ENCODE results near the gene HOXD3. TPM values are rescaled to one million over a fixed set of nuclear protein-coding genes. Genes with fewer than 3 reads are reported as not detected.

Gene HOXD3
- total RNA-seq, 4 donors from 2014 or later, result 0.86 to 2.1 (median 1.4) TPM

DNA sequence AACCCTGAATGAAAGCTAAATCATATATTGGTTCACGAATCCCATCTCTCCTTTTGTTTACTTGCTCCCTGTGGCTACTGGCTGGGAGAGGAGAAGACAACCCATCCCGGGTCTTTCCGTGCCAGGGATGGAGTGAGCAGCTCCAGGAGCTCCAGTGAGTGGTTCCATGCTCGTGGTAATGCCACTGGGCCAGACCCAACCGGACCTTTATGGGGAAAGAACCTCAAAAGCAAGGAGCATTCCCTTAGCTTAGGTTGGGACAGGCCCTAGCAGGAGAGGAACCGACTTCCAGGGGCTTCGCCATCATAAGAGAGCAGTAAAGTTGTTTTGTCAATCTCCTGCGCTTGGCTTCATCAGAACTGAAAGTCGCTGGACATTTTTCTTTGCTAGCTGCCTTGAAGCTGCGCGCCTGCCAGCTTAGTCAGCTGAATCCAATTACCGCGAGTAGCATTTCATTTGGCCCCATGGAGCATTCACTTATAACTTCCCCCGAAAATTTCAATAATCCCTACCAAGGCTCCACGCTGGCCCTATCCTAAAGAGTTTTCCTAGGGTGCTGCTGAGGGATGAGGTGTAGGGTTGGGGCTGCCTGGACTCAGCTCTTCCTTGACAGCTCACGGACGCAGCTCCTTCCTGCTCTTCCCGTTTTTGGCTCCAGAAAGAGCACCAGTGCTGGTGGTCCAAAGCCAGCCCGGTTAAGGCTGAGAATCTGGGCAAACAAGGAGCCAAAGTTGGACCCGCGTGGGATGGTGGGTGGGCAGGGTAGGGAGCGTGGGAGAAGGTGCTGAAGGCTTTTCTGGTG, 4.9 kb downstream of the HOXD3 start:
- H3K27ac ChIP-seq (replicated peaks in 1 of 4), result no peak overlapping the region
- no peak for DNase-seq (ENCODE audit: extremely low spot score)
- H3K9me3 ChIP-seq, result peaks cover 0 to 5% (median 0%) of the 10 kb centered on the region in 4 donors
- H3K36me3 ChIP-seq, result no peaks in the 10 kb centered on the region
- H3K4me1 ChIP-seq, result peaks cover 14 to 64% (median 54%) of the 10 kb centered on the region in 4 donors
- no peak for TF ChIP-seq POLR2A (IDR thresholded peaks at IDR 0.05; ENCODE audit: low read depth)
- intact Hi-C loops (cut with DNase I), result no loop called here
- peaks cover 6 to 100% (median 81%) of the 10 kb centered on the region in 4 donors for H3K27me3 ChIP-seq
- 14% methylated on average over 22 of the region's 22 CpGs for WGBS
- H3K4me3 ChIP-seq, result no peak overlapping the region

GRCh38 chr2:176162911-176163671, 6.0 kb downstream of the HOXD3 start:
- Histone ChIP-seq H3K36me3 (no peaks in the 10 kb centered on the region), H3K27ac (replicated peaks in 1 of 4) (no peak overlapping the region), H3K27me3 (peaks cover 0 to 100% (median 70%) of the 10 kb centered on the region in 4 donors), H3K4me1 (peaks cover 11 to 54% (median 43%) of the 10 kb centered on the region in 4 donors), H3K9me3 (peaks cover 0 to 5% (median 0%) of the 10 kb centered on the region in 4 donors), H3K4me3 (no peak overlapping the region)
- intact Hi-C loops (cut with DNase I), result no loop called here
- TF ChIP-seq POLR2A (IDR thresholded peaks at IDR 0.05; ENCODE audit: low read depth) (no peak), EP300 (IDR thresholded peaks at IDR 0.05) (no peak), POLR2AphosphoS5 (IDR thresholded peaks at IDR 0.05) (no peak), CTCF (IDR thresholded peaks at IDR 0.05) (no peak)
- 34% methylated on average over 19 of the region's 29 CpGs for WGBS
- DNase-seq (ENCODE audit: extremely low spot score), result no peak

DNA sequence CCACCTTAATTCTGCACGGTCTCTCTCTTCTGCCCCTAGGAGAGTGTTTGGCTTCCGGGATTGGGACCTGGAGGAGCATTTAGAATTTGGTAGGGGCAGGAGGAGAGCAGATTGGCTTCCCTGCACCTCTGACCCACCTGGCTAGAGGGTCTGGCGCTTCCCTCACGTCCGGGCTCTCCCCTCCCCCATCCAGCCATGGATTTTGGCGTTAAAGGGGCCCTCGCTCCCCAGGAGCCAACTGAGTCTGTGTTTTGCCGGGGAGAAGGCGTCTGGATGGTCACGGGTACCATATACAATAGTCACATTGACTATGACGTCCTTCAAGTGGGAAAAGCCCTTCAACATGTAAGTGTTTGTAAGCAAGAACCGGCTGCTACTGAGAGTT, 6.6 kb downstream of the HOXD3 start:
- no peak for TF ChIP-seq POLR2AphosphoS5 (IDR thresholded peaks at IDR 0.05)
- TF ChIP-seq CTCF (IDR thresholded peaks at IDR 0.05), result no peak
- TF ChIP-seq EP300 (IDR thresholded peaks at IDR 0.05), result no peak
- TF ChIP-seq POLR2A (IDR thresholded peaks at IDR 0.05; ENCODE audit: low read depth), result no peak
- Histone ChIP-seq H3K27ac (replicated peaks in 1 of 4) (no peak overlapping the region), H3K4me1 (peaks cover 11 to 48% (median 38%) of the 10 kb centered on the region in 4 donors), H3K27me3 (peaks cover 0 to 100% (median 64%) of the 10 kb centered on the region in 4 donors), H3K36me3 (no peaks in the 10 kb centered on the region), H3K4me3 (no peak overlapping the region), H3K9me3 (peaks cover 0 to 5% (median 0%) of the 10 kb centered on the region in 4 donors)
- intact Hi-C loops (cut with DNase I), result no loop called here
- no peak for DNase-seq (ENCODE audit: extremely low spot score)
- 18% methylated on average over 12 of the region's 12 CpGs for WGBS

DNA sequence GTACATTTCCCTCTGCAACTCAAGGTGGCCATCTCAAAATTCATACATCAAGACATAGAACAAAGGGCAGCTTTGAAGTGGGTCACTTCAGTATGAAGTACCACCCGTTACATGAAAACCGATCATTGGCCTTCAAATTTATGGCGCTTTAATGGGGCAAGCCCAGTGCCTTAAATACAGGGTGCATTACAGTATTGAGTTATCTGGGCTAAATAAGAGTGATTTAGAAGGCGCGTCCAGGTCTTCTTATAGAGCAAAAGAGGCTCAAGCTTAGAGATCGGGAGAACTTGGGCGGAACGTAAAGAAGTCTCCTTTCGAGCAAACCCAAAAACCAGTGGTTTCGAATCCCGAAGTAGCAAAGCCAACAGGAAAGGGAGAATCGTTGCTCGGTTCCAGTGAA, 7.1 kb downstream of the HOXD3 start:
- DNase-seq (ENCODE audit: extremely low spot score), result no peak
- Histone ChIP-seq H3K9me3 (peaks cover 0 to 5% (median 0%) of the 10 kb centered on the region in 4 donors), H3K27me3 (peaks cover 0 to 100% (median 61%) of the 10 kb centered on the region in 4 donors), H3K27ac (replicated peaks in 1 of 4) (no peak overlapping the region), H3K4me3 (no peak overlapping the region), H3K4me1 (peaks cover 11 to 42% (median 32%) of the 10 kb centered on the region in 4 donors), H3K36me3 (no peaks in the 10 kb centered on the region)
- WGBS, result 46% methylated on average over 13 of the region's 13 CpGs
- TF ChIP-seq POLR2A (IDR thresholded peaks at IDR 0.05; ENCODE audit: low read depth) (no peak), CTCF (IDR thresholded peaks at IDR 0.05) (no peak), EP300 (IDR thresholded peaks at IDR 0.05) (no peak), POLR2AphosphoS5 (IDR thresholded peaks at IDR 0.05) (no peak)
- intact Hi-C loops (cut with DNase I), result no loop called here
